DMS79 treated with DMSO at 0.1 percent for 48 hours (cell line): Measurements from ENCODE around the gene SSC5D.
A peak's percentile ranks its signal among the peaks of the same experiment; 100 is the strongest.

Source experiments
- DNase-seq: peaks from one replicate; lab custom pipeline; 2025; lab: John Stamatoyannopoulos, UW

Gene SSC5D

DNA sequence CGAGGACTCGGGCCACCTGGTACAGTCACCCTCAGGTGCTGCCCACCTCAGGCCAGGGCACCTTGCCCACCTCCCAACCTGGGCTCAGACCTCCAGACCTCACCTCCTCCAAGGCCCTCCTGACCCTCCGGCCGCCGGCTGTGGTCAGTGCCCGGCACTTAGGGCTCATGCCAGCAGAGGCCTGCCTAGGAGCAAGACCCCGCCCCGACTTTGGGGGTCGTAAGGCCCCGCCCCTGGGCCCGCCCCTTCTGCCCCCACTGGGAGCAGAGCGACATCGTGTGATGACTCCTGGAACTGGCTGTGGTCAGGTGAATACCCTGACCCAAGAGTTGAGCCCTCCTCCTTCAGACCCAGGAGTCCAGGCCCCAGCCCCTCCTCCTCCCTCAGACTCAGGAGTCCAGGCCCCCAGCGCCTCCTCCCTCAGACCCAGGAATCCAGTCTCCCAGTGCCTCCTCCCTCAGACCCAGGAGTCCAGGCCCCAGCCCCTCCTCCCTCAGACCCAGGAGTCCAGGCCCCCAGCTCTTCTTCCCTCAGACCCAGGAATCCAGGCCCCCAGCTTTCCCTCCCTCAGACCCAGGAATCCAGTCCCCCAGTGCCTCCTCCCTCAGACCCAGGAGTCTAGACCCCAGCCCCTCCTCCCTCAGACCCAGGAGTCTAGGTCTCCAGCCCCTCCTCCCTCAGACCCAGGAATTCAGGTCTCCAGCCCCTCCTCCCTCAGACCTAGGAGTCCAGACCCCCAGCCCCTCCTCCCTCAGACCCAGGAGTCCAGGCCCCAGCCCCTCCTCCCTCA is 48.9 kb downstream of the SSC5D start, which contains the start of gene SBK2:
SBK2 (minus strand) TSS at position 183 of the 790 bp plus-strand sequence. CDS start 839 bp downstream, outside the sequence.
- DNase-seq: no peak

GRCh38 chr19:55537741-55538111 is 49.5 kb downstream of the SSC5D start:
- no peak for DNase-seq

GRCh38 chr19:55538132-55538531 is 49.9 kb downstream of the SSC5D start:
- DNase-seq: no peak

- no peak for DNase-seq
Measured at GRCh38 chr19:55539090-55539984, 51.1 kb downstream of the SSC5D start.

- DNase-seq: no peak
Measured at GRCh38 chr19:55540619-55541018, 52.4 kb downstream of the SSC5D start.

GRCh38 chr19:55541091-55541490 is 52.9 kb downstream of the SSC5D start:
- no peak for DNase-seq

GRCh38 chr19:55542292-55542855 is 54.1 kb downstream of the SSC5D start:
- DNase-seq: no peak

GRCh38 chr19:55543567-55543966 is 55.3 kb downstream of the SSC5D start:
- no peak for DNase-seq

DNA sequence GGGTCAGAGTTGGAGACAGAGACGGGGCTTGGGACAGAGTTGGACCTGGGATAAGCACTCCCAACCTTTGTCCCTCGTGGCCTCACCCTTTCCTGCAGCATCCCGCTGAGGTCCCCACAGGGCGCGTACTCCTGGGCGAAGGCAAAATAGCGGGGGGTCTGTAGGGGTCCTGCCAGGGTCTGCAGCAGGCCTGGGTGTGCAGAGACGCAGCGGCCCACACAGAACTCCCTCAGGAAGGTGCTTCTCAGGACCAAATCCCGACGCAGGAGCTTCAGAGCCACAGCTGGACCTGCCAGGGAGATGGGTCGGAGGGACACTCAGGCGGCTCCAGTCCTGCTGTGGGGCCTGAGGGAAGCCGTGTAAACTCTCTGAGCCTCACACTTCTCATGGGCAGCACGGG is 55.8 kb downstream of the SSC5D start:
- DNase-seq: no peak

DNA sequence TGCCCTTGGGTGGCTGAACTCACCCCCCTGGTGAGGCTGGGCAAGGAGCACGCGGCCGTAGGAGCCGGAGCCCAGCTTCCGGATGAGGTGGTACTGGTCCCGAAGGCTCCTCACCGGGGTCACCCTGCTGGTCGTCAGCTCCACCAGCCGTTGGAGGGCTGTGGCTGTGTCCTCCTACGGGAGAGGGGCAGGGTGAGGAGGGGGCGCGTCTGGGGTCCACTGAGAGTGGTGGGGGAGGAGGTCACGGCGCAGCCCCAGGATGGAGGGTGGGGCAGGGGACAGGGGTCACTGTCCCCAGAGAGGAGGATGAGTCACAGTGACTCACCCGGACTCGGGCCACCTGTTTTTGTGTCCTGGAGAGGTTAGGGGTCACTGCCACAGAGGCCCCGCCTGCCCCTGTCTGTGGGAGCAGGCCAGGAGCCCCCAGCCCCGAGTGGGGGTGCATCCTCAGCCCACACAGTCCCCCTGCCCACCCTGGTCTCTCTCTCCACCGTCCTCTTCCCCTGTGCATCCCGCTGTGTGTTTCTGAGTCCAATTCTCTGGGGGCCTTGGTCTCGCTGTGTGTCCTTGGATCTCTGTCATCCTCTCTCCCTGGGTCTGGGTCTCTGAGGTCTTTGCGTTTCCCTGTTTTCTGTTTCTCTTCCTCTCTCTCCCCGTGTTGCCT is 56.7 kb downstream of the SSC5D start:
- no peak for DNase-seq

DNA sequence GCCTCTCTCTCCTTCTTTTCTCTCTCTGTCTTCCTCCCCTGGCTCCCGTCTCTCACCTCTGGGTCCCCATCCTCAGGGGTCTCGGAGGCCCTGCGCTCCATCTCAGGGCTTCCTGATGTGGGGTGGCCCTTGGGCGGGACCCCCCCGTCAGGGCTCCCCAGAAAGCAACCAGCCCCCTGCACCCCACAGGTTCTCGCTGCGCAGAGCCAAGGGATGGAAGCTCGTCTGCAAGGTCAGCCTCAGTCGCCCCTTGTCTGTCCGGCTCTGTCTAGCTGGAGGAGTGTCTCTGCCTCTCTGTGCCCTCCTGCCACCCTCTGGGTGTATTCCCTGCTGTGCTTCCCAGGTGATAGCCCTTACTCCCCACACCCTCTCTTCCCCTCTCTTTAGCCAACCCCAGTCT is 57.2 kb downstream of the SSC5D start, which contains the start of gene SBK3:
SBK3 (minus strand) TSS at position 101 of the 400 bp plus-strand sequence; CDS start at position 101, 0 bp downstream.
- no peak for DNase-seq

- DNase-seq: no peak
Measured at GRCh38 chr19:55546011-55546410, 57.8 kb downstream of the SSC5D start.

GRCh38 chr19:55546822-55547614 is 58.8 kb downstream of the SSC5D start:
- no peak for DNase-seq

DNA sequence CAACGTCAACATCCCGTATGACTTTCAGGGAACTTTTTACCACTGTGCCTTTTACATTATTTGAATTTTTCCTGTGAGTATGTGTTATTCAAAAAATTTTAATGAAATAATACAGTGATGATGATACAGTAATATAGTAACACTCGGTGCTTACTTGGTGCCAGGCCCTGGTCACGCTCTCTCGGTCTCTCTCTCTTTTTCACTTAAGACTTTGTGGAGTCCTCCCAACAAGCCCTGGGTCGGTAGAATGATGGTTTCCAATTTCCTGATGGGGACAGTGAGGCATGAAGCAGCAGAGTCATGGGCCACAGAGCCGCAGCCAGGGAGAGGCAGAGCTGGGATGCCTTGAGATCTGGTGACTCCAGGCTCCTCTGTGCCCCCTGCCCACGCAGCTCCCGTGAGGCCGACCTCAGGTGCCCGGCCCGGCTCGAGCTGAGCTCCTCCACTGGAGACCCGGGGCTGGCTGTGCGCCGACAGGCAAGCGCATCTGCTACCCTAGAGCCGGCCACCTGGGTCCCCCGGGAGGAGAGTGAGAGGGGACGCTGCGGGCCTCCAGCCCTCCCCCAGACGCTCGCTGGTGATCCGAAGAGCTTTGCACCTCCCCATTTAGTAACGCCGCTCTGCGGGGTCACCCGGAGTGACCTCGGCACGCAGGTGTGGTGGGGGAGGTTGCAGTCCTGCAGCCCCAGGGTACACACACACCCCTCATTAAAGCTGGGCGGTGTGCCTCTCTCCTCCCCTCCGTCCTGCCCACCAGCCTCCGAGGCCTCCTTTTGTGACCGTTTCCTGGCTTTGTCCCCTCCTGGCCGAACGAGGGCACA is 61.5 kb downstream of the SSC5D start:
- DNase-seq: peak; percentile 41

GRCh38 chr19:55550321-55550650 is 62.0 kb downstream of the SSC5D start:
- no peak for DNase-seq

- no peak for DNase-seq
Measured at GRCh38 chr19:55552206-55552605, 64.0 kb downstream of the SSC5D start.

DNA sequence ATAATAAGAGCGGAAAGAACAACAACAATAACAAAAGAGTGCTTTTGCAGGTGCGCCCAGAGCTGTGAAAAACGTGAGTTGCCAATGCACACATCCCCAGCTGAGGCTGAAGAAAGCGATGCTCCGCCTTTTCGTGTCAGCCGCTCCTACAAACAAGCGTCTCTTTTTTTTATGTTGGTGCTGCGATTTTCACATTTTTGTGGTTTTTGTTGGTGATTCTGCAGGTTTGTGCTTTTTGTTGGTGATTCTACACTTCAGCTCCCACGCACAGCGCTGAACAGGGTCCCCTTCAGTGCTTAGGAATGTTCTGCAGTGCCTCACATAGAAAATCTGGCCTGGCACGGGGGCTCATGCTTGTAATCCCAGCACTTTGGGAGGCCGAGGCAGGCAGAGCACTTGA is 64.4 kb downstream of the SSC5D start:
- DNase-seq: no peak

DNA sequence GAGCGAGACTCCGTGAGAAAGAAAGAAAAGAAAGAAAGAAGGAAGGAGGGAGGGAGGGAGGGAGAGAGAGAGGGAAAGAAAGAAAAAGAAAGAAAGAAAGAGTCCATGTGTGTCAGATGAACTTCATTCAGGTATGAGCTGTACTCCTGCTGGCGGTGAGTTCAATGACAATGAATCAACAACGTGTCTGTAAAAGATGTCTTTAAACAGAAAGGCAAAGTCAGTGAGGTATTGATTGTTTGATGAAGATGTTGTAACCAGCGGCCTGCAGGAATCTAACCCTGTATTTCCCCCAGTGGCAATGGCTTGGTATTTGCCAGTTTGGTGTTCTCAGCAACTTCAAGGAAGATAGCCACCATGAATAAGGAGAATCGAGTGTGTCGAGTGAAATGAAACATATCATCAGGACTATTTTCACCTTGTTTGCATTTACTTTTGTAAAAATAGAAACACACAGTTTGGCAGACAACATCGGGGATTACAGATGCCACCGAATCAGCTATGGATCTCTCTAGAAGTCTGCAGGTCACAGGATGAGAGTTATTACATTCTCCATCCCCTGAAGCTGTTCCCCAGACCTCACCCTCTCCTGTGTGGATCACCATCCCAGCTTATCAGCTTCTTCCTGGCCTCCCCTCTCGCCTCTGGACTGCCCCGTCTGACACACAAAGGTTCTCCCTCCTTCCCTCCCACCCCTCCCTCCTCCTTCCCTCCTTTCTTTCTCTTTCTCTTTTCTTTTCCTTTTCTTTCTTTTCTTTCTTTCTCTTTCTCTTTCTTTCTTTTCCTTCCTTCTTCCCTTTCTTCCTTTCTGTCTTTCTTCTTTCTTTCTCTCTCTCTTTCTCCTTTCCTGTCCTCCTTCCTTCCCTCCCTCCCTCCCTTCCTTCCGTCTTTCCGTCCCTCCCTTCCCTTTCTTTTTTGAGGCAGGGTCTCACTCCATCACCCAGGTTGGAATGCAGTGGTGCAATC is 65.3 kb downstream of the SSC5D start:
- DNase-seq: no peak

- DNase-seq: no peak
Measured at GRCh38 chr19:55554302-55554701, 66.1 kb downstream of the SSC5D start.
